ENCODE results near the gene SLC5A11. TPM values are rescaled to one million over a fixed set of nuclear protein-coding genes. Genes with fewer than 3 reads are reported as not detected.
A peak's percentile ranks its signal among the peaks of the same experiment; 100 is the strongest.

SLC5A11 gene
- polyA plus RNA-seq, 2 of the 4 experiments (the other 2 are of a cell fraction): 0.40 to 0.43 TPM

- POLR2A ChIA-PET: interaction anchor here (1.0 to 1.2 kb wide), 4 partner anchors 19 to 272 kb away, joined by 3 to 5 read pairs (median 4); no protein-coding TSS in a partner anchor
- no peak for FAIRE-seq
Observed at GRCh38 chr16:24834459-24835335, 11.1 kb upstream of the SLC5A11 start.

GRCh38 chr16:24836836-24837235, 8.9 kb upstream of the SLC5A11 start:
- ChIA-PET POLR2A (interaction anchor here (0.7 kb wide), 1 partner anchor 280 kb away, joined by 4 read pairs; no protein-coding TSS in a partner anchor), CTCF (interaction anchor here (1.0 to 1.4 kb wide), 3 partner anchors 11 to 321 kb away, joined by 3 to 4 read pairs (median 3); no protein-coding TSS in a partner anchor)
- H3K9me3 ChIP-seq: no peaks in the 10 kb centered on the region
- no peak for FAIRE-seq
- 93% methylated on average over 6 of the region's 6 CpGs for WGBS (ENCODE audit: missing lambda C conversion rate)
- no peak for DNase-seq (ENCODE audit: low read depth in 1 of 2, low spot score in 1 of 2)
- H3K4me2 ChIP-seq: no peak overlapping the region
- no peak for ATAC-seq
- peak overlapping the region; percentile 33 to 92; a peak in 3 of 6 replicates for H3K27ac ChIP-seq
- H3K4me3 ChIP-seq: no peak overlapping the region
- peaks cover 52% of the 10 kb centered on the region for H3K4me1 ChIP-seq
- TF ChIP-seq SMC3 (IDR thresholded peaks at IDR 0.05) (no peak), MYC (IDR thresholded peaks at IDR 0.05; ENCODE audit: borderline replicate concordance, low read length) (no peak), KDM1A (IDR thresholded peaks at IDR 0.05; ENCODE audit: low read depth) (no peak), RFX5 (IDR thresholded peaks at IDR 0.05) (no peak), CHD2 (IDR thresholded peaks at IDR 0.05; ENCODE audit: low read length, partially characterized antibody) (no peak), PHF8 (IDR thresholded peaks at IDR 0.05; ENCODE audit: borderline replicate concordance, low read depth) (no peak), SREBF2 (IDR thresholded peaks at IDR 0.05) (no peak), NR3C1 (IDR thresholded peaks at IDR 0.05) (no peak), HEYL (CRISPR knock-in tag; IDR thresholded peaks at IDR 0.05) (no peak), HOXB5 (CRISPR knock-in tag; IDR thresholded peaks at IDR 0.05) (no peak), E2F6 (IDR thresholded peaks at IDR 0.05; ENCODE audit: borderline replicate concordance, low read depth) (no peak)
- TF ChIP-seq, protein P1, sequence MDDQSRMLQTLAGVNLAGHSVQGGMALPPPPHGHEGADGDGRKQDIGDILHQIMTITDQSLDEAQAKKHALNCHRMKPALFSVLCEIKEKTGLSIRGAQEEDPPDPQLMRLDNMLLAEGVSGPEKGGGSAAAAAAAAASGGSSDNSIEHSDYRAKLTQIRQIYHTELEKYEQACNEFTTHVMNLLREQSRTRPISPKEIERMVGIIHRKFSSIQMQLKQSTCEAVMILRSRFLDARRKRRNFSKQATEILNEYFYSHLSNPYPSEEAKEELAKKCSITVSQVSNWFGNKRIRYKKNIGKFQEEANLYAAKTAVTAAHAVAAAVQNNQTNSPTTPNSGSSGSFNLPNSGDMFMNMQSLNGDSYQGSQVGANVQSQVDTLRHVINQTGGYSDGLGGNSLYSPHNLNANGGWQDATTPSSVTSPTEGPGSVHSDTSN (IDR thresholded peaks at IDR 0.05): no peak
- TF ChIP-seq, protein P2, sequence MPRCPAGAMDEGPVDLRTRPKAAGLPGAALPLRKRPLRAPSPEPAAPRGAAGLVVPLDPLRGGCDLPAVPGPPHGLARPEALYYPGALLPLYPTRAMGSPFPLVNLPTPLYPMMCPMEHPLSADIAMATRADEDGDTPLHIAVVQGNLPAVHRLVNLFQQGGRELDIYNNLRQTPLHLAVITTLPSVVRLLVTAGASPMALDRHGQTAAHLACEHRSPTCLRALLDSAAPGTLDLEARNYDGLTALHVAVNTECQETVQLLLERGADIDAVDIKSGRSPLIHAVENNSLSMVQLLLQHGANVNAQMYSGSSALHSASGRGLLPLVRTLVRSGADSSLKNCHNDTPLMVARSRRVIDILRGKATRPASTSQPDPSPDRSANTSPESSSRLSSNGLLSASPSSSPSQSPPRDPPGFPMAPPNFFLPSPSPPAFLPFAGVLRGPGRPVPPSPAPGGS (IDR thresholded peaks at IDR 0.05): no peak

More at GRCh38 chr16:24834459-24835335, 11.1 kb upstream of the SLC5A11 start:
- peaks cover 31% of the 10 kb centered on the region for H3K4me1 ChIP-seq
- no peaks in the 10 kb centered on the region for H3K9me3 ChIP-seq
- DNase-seq (ENCODE audit: low read depth in 1 of 2, low spot score in 1 of 2) (peak; percentile 71 to 76), ATAC-seq (peak; percentile 87)
- CTCF ChIA-PET: interaction anchor here (0.5 to 1.8 kb wide), 59 partner anchors 9 to 391 kb away, joined by 3 to 22 read pairs (median 4); partner anchors contain the start of genes ARHGAP17 and SLC5A11
- H3K4me3 ChIP-seq: no peak overlapping the region
- H3K27ac ChIP-seq: peak overlapping the region; percentile 63 to 74
- WGBS (ENCODE audit: missing lambda C conversion rate): 37% methylated on average over 7 of the region's 7 CpGs
- TF ChIP-seq JUNB (IDR thresholded peaks at IDR 0.05) (no peak), KDM5A (IDR thresholded peaks at IDR 0.05) (no peak), CBX8 (IDR thresholded peaks at IDR 0.05) (no peak), POLR2AphosphoS2 (conservative IDR thresholded peaks at IDR 0.05; ENCODE audit: low read length) (no peak), HEYL (CRISPR knock-in tag; IDR thresholded peaks at IDR 0.05) (no peak), HOXA7 (CRISPR knock-in tag; IDR thresholded peaks at IDR 0.05) (no peak), JUN (IDR thresholded peaks at IDR 0.05) (no peak), EHMT2 (IDR thresholded peaks at IDR 0.05; ENCODE audit: low read depth) (no peak), NR3C1 (IDR thresholded peaks at IDR 0.05) (no peak), HDAC2 (IDR thresholded peaks at IDR 0.05) (no peak), MAX (IDR thresholded peaks at IDR 0.05) (peak; percentile 38; the same call in 1 of the 2 replicates), GATA3 (IDR thresholded peaks at IDR 0.05; ENCODE audit: borderline replicate concordance) (no peak), NFE2L2 (conservative IDR thresholded peaks at IDR 0.05; ENCODE audit: low read length) (no peak), FOSB (CRISPR knock-in tag; IDR thresholded peaks at IDR 0.05) (no peak), HES2 (IDR thresholded peaks at IDR 0.05) (no peak), KDM1A (IDR thresholded peaks at IDR 0.05; ENCODE audit: low read depth) (no peak), FOXS1 (CRISPR knock-in tag; IDR thresholded peaks at IDR 0.05) (no peak), MAZ (IDR thresholded peaks at IDR 0.05; ENCODE audit: borderline replicate concordance, low read depth, low read length) (no peak), SMC3 (IDR thresholded peaks at IDR 0.05) (peak; percentile 91), HOXB13 (CRISPR knock-in tag; IDR thresholded peaks at IDR 0.05; ENCODE audit: low read depth) (no peak), RAD21 (conservative IDR thresholded peaks at IDR 0.05 in 1 of 2, IDR thresholded peaks at IDR 0.05 in 1 of 2) (peak; percentile 92 to 96), ZNF302 (CRISPR knock-in tag; IDR thresholded peaks at IDR 0.05) (no peak), ESRRA (IDR thresholded peaks at IDR 0.05; ENCODE audit: borderline replicate concordance, low read length) (no peak), CEBPB (IDR thresholded peaks at IDR 0.05) (no peak)
- TF ChIP-seq, protein P1 (IDR thresholded peaks at IDR 0.05): no peak
- TF ChIP-seq, protein P3, sequence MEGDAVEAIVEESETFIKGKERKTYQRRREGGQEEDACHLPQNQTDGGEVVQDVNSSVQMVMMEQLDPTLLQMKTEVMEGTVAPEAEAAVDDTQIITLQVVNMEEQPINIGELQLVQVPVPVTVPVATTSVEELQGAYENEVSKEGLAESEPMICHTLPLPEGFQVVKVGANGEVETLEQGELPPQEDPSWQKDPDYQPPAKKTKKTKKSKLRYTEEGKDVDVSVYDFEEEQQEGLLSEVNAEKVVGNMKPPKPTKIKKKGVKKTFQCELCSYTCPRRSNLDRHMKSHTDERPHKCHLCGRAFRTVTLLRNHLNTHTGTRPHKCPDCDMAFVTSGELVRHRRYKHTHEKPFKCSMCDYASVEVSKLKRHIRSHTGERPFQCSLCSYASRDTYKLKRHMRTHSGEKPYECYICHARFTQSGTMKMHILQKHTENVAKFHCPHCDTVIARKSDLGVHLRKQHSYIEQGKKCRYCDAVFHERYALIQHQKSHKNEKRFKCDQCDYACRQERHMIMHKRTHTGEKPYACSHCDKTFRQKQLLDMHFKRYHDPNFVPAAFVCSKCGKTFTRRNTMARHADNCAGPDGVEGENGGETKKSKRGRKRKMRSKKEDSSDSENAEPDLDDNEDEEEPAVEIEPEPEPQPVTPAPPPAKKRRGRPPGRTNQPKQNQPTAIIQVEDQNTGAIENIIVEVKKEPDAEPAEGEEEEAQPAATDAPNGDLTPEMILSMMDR (IDR thresholded peaks at IDR 0.05): peak; percentile 90
- TF ChIP-seq, protein P4, sequence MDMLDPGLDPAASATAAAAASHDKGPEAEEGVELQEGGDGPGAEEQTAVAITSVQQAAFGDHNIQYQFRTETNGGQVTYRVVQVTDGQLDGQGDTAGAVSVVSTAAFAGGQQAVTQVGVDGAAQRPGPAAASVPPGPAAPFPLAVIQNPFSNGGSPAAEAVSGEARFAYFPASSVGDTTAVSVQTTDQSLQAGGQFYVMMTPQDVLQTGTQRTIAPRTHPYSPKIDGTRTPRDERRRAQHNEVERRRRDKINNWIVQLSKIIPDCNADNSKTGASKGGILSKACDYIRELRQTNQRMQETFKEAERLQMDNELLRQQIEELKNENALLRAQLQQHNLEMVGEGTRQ (IDR thresholded peaks at IDR 0.05): no peak
- H3K4me2 ChIP-seq: peak overlapping the region; percentile 49

Measured in A549 (cell line).